Gastroesophageal sphincter (tissue), 3 donors: ENCODE data around the gene TM4SF1.

ENCODE experiments used
- EP300 ChIP-seq: sonication (generic); formaldehyde crosslinking; IDR thresholded peaks from one replicate; pipeline ENCODE4 v1.6.1; 2017; ENCODE audit warnings: antibody characterized with exemption, mild to moderate bottlenecking
- POLR2A ChIP-seq, 2 donors: fragments of 450-650 bp; IDR thresholded peaks; one replicate each; pipeline ENCODE4 v1.6.1; 2017; ENCODE audit warnings: antibody characterized with exemption in 2 of 2, mild to moderate bottlenecking in 2 of 2, moderate library complexity in 1 of 2
- POLR2AphosphoS5 ChIP-seq: sonication (generic); formaldehyde crosslinking; IDR thresholded peaks from one replicate; pipeline ENCODE4 v1.6.1; 2017; ENCODE audit warnings: antibody characterized with exemption
- TF ChIP-seq, protein P1 (sequence below), 4 experiments: fragments of 200-600 bp in 2 of 4; fragments of 450-650 bp in 2 of 4; sonication (generic) in 1 of 4; IDR thresholded peaks; one replicate each; pipeline ENCODE4 v1.5.1; 2017 to 2019; ENCODE audit warnings: antibody characterized with exemption in 4 of 4, mild to moderate bottlenecking in 2 of 4, moderate library complexity in 2 of 4

DNA sequence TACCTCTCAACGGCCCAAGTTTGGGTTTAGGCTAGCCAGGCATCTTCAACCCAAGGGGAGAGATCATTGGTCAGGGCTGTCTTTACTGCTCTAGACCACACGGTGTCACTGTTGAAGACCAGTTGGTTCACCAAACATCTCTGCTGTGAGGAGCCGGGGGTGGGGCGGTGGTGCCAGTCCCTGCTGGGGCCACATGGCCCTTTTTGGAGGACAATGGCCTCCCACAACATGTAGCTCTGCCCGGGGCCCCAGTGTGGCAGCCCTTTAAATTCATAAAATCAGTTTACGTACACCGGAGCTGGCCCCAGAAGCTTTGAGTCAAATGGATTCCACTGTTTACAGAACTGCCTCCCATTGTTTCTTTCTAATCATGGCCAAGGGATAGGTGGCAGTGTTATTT lies 24.9 kb downstream of the TM4SF1 start:
- TF ChIP-seq POLR2A (IDR thresholded peaks at IDR 0.05) (no peak), EP300 (no peak), POLR2AphosphoS5 (no peak)
- TF ChIP-seq, protein P1, sequence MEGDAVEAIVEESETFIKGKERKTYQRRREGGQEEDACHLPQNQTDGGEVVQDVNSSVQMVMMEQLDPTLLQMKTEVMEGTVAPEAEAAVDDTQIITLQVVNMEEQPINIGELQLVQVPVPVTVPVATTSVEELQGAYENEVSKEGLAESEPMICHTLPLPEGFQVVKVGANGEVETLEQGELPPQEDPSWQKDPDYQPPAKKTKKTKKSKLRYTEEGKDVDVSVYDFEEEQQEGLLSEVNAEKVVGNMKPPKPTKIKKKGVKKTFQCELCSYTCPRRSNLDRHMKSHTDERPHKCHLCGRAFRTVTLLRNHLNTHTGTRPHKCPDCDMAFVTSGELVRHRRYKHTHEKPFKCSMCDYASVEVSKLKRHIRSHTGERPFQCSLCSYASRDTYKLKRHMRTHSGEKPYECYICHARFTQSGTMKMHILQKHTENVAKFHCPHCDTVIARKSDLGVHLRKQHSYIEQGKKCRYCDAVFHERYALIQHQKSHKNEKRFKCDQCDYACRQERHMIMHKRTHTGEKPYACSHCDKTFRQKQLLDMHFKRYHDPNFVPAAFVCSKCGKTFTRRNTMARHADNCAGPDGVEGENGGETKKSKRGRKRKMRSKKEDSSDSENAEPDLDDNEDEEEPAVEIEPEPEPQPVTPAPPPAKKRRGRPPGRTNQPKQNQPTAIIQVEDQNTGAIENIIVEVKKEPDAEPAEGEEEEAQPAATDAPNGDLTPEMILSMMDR (IDR thresholded peaks at IDR 0.05) = peak in 3 of 4 experiments; percentile 48 to 65 (median 49)
